HG03064 (cell line): ENCODE measurements around the gene AKAP6.
"Not testable (repeated sequence)": the region's sequence is repeated elsewhere in the genome, so short reads cannot be mapped to it uniquely, and the experiment has no call there.

Experiments
- ATAC-seq: cut with Tn5 transposase; IDR thresholded peaks from one replicate; pipeline ENCODE4 v1.9.1; 2021; ENCODE audit warnings: low read depth; ENCODE audit not compliant: unreplicated experiment

AKAP6 gene

DNA sequence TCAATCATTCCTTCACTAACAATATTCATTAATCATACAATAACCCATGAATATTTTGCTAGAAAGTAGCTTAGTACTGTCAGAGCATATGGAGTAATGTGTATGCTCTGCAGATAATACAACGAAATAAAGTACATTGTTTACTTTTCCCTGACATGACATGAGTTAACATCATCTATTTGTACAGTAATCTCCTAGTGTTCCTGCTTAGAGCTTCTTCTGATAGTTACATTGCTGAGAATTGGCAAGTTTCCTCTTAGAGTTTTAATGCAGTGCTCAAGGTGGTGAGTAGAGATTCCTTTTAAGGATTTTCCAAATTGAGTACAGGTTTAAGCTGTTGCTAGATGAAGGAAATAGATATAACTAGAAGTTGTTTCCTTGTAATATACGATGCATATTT, 445.1 kb downstream of the AKAP6 start:
- ATAC-seq: no peak

DNA sequence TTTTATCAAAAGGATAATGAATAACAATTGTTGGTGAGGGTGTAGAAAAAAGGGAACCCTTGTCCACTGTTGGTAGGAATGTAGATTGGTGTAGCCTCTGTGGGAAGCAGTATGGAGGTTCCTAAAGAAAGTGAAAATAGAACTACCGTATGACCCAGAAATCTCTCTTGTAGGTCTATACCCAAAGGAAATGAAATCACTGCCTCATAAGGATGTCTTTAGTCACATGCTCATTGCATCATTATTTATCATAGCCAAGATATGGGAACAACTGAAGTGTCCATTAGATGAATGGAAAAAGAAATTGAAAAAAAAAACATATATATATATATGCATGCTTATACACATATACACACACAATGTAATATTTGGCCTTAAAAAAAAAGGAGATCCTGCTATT, 450.7 kb downstream of the AKAP6 start:
- no peak for ATAC-seq

DNA sequence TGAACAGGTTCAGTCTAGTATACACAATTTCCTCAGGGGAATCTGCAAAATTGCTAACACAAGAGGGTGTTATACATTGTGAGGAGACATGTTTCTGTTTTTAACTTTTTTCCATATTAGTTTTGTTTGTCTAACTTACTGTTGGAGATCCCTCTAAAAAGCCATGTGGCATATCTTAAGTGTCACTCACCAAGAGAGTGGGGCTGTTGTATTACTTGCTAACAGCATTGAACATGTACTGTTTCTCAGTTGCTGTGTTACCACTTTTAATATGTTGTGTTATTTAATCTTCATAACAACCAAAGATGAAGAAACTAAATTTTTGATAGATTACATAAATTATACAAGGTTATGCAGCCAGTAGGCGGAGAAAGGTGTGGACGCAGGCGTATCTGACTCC, 455.3 kb downstream of the AKAP6 start:
- no peak for ATAC-seq

- ATAC-seq: no peak
Observed at GRCh38 chr14:32785585-32785984, 456.5 kb downstream of the AKAP6 start.

DNA sequence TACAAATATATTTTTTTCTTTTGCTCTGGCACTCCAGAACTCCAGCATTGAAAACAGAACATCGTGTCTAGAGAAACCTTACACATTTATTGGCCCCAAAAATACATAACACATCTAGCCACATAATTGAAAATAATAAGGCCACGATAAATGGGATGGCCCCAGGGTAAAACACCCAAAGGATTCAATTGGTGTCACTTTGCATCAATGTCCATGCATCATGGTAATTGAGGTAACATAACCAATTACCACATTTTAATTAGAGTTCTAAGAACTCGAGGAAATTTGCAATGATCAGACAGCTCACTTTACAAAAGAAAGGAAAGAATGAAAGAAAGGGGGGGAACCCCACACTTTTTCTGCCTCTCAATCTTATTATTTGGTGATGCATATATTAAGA, 457.8 kb downstream of the AKAP6 start:
- ATAC-seq: no peak

DNA sequence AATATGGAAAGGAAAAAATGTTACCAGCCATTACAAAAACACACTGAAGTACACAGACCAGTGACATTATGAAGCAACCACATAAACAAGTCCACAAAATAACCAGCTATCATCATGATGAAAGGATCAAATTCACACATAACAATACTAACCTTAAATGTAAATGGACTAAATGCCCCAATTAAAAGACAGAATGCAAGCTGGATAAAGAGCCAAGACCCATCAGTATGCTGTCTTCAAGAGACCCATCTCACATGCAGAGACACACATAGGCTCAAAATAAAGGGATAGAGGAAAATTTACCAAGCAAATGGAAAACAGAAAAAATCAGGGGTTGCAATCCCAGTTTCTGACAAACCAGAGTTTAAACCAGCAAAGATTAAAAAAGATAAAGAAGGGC, 463.9 kb downstream of the AKAP6 start:
- ATAC-seq: not testable (repeated sequence)

DNA sequence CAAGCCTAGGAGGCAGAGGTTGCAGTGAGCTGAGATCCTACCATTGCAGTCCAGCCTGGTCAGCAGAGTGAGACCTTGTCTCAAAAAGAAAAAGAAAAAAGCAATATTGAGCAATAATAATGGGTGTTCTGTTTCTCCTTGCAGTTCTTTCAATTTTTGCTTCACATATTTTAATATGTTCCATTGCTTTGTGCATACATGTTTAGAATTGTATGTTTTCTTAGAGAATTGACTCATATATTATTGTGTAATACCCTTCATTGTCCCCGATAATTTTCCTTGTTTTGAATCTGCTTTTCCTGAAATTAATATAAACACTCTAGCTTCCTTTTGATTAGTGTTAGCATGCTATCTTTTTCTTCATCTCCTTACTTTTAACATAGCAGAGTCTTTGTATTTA, 471.2 kb downstream of the AKAP6 start:
- ATAC-seq: no peak

- no peak for ATAC-seq
Observed at GRCh38 chr14:32802295-32802694, 473.2 kb downstream of the AKAP6 start.

DNA sequence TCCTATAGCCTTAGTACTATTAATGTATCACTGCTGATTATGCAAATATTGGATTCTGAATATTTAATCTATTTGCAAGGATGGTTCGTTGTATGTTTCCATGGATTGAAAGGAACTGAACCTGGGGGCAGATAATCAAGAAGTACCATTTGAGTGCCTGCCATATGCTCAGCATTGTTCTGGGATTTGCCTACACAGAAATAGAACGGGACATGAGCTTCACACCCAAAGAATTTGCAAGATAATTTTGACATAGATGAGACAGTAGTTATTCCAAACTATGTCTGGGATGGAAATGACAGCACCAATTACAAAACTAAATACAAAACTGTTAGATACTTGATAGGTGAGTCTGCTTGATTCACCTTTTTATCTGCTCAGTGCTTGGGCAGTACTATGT, 476.9 kb downstream of the AKAP6 start:
- no peak for ATAC-seq

GRCh38 chr14:32808644-32809043, 479.5 kb downstream of the AKAP6 start:
- no peak for ATAC-seq

- no peak for ATAC-seq
Observed at GRCh38 chr14:32809255-32809654, 480.2 kb downstream of the AKAP6 start.

GRCh38 chr14:32813401-32813800, 484.3 kb downstream of the AKAP6 start:
- no peak for ATAC-seq

DNA sequence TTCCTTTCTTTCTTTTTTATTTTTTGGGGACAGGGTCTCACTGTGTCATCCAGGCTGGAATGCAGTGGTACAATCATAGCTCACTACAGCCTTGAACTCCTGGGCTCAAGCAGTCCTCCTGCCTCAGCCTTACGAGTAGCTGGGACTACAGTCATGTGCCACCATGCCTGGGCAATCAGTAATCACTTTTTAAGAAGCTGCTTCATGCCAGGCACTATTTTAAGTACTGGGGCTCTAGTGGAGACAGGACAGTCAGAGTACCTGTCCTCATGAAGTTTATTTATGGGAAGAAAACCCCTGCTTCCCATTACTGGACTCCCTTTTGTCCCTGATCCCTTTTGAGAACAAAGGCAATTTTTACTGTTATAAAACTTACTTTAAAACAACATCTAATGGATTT, 485.6 kb downstream of the AKAP6 start:
- ATAC-seq: no peak

DNA sequence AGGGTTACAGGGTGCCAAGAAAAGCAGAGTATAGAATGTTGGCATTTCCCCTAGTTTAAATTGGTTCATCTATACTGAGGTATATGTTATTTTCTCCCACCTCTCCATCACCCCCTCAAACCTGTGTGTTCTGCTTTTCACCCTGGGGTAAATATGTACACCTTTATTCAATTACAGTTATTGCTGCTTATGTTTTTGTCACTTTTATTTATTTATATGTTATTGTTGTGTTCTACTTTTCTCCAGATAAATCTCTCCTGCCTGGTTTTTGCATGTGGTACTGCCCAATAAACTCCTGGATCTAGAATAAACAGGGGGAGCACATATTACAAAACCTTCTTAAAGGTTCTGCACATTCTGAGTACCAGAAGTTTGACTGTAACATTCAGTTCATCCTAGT, 487.5 kb downstream of the AKAP6 start:
- no peak for ATAC-seq

- no peak for ATAC-seq
Observed at GRCh38 chr14:32817780-32818179, 488.7 kb downstream of the AKAP6 start.

- ATAC-seq: no peak
Observed at GRCh38 chr14:32818581-32818980, 489.5 kb downstream of the AKAP6 start.

DNA sequence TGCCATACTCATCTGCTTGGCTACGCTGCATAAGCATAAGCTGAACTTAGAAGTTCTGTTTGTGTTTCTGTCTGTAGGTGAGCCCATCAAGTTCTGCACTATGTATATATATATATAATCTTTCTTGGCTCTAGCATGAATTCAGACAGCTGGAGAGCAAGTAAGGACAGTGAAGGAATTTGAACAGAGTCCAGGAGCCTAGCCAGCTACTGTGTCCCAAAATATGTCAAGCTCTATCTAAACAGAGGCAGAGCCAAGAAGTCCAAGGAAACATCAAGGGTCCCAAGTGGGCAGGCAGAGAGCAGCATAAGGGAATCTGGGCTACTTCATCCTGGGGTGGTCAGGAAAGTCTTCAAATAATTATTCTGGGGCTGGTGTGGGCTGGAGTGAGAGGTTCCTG, 491.1 kb downstream of the AKAP6 start:
- ATAC-seq: no peak

GRCh38 chr14:32820682-32821081, 491.6 kb downstream of the AKAP6 start:
- no peak for ATAC-seq

- ATAC-seq: no peak
Observed at GRCh38 chr14:32821964-32822653, 493.0 kb downstream of the AKAP6 start.

DNA sequence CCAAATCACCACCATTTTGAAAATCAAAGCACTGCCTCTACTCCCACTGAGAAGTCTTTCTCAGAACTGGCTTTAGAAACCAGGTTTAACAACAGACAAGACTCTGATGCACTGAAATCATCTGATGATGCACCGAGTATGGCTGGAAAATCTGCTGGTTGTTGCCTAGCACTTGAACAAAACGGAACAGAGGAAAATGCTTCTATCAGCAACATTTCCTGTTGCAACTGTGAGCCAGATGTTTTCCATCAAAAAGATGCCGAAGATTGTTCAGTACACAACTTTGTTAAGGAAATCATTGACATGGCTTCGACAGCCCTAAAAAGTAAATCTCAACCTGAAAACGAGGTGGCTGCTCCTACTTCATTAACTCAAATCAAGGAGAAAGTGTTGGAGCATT, 494.6 kb downstream of the AKAP6 start:
- ATAC-seq: no peak

GRCh38 chr14:32824195-32824594, 495.1 kb downstream of the AKAP6 start:
- ATAC-seq: no peak

DNA sequence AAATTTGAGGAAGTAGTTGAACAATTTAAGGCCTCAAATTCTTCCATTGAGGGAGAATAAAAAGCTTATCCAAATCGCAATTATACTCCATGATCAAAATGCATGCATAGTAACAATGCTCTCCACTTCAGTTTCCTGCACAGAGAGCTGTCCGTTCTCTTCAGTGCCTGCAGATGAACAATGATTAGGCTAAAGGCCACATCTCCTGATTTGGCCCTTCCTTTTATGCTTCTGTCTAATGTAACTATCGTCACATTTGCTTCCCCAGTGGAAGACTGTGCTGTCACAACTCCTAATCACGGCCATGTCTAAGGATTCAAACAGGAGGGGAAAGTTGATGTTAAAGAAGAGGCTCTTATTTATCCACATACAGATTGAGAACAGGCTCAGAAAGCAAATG, 496.0 kb downstream of the AKAP6 start:
- ATAC-seq: no peak
